Activated CD4-positive, alpha-beta T cell treated with anti-CD3 and anti-CD28 coated beads for 1 hour (primary cell): ENCODE measurements around the gene COPS7A.

Source experiments
- DNase-seq: peaks from one replicate; pipeline ENCODE4 v3.0.0-alpha.2; 2020

Gene COPS7A

GRCh38 chr12:6751767-6752166, 27.9 kb downstream of the COPS7A start:
- no peak for DNase-seq

- DNase-seq = no peak
These were observed 28.5 kb downstream of the COPS7A start for GRCh38 chr12:6752167-6752920.

- DNase-seq = peak; percentile 96
These were observed 29.3 kb downstream of the COPS7A start, which contains the start of gene MLF2 for GRCh38 chr12:6752921-6753771. TSS of gene MLF2 (minus strand) at chr12:6753141. CDS start at chr12:6752334, 807 bp downstream.

- DNase-seq = no peak
These were observed 30.0 kb downstream of the COPS7A start for GRCh38 chr12:6753772-6754356.

GRCh38 chr12:6754411-6754810, 30.6 kb downstream of the COPS7A start:
- no peak for DNase-seq

- DNase-seq = no peak
These were observed 33.3 kb downstream of the COPS7A start for GRCh38 chr12:6757028-6757690.

GRCh38 chr12:6758506-6759095, 34.8 kb downstream of the COPS7A start:
- no peak for DNase-seq

- DNase-seq = no peak
These were observed 35.9 kb downstream of the COPS7A start for GRCh38 chr12:6759741-6760140.

- DNase-seq = no peak
These were observed 39.5 kb downstream of the COPS7A start for GRCh38 chr12:6763380-6763779.

GRCh38 chr12:6764011-6764828, 40.4 kb downstream of the COPS7A start:
- DNase-seq = no peak

GRCh38 chr12:6765048-6765633, 41.3 kb downstream of the COPS7A start:
- DNase-seq = no peak

GRCh38 chr12:6765634-6766581, 42.1 kb downstream of the COPS7A start, which contains the start of gene PTMS:
TSS of gene PTMS (plus strand) at chr12:6766363. CDS start at chr12:6766706, 343 bp downstream.
- DNase-seq = no peak

- no peak for DNase-seq
These were observed 43.0 kb downstream of the COPS7A start for GRCh38 chr12:6766651-6767349.

- no peak for DNase-seq
These were observed 43.8 kb downstream of the COPS7A start for GRCh38 chr12:6767353-6768319.

- DNase-seq = no peak
These were observed 44.6 kb downstream of the COPS7A start for GRCh38 chr12:6768437-6768914.

- no peak for DNase-seq
These were observed 45.1 kb downstream of the COPS7A start for GRCh38 chr12:6768990-6769389.

- DNase-seq = no peak
These were observed 45.8 kb downstream of the COPS7A start for GRCh38 chr12:6769666-6770065.

GRCh38 chr12:6770094-6770493, 46.2 kb downstream of the COPS7A start:
- no peak for DNase-seq
